Osteocyte (in vitro differentiated cells): ENCODE measurements around the gene CDR2L. TPM values are rescaled to one million over a fixed set of nuclear protein-coding genes. Genes with fewer than 3 reads are reported as not detected.

Experiments
- DNase-seq: peaks from one replicate; pipeline ENCODE4 v3.0.0; 2021; ENCODE audit warnings: mixed read lengths; ENCODE audit not compliant: unreplicated experiment; ENCODE audit errors: extremely low spot score
- H3K27ac Mint-ChIP-seq: one replicate; pipeline ENCODE4 v1.8.0; 2021; ENCODE audit warnings: mild to moderate bottlenecking, mixed read lengths; ENCODE audit not compliant: unreplicated experiment
- H3K27me3 Mint-ChIP-seq: one replicate; pipeline ENCODE4 v1.8.0; 2021; ENCODE audit warnings: mixed read lengths; ENCODE audit not compliant: unreplicated experiment
- H3K36me3 Mint-ChIP-seq: one replicate; pipeline ENCODE4 v1.8.0; 2021; ENCODE audit warnings: mixed read lengths; ENCODE audit not compliant: unreplicated experiment
- H3K4me1 Mint-ChIP-seq: one replicate; pipeline ENCODE4 v1.8.0; 2021; ENCODE audit warnings: mixed read lengths; ENCODE audit not compliant: unreplicated experiment
- H3K4me3 Mint-ChIP-seq: one replicate; pipeline ENCODE4 v1.8.0; 2021; ENCODE audit warnings: mild to moderate bottlenecking, moderate library complexity, mixed read lengths; ENCODE audit not compliant: unreplicated experiment
- H3K9me3 Mint-ChIP-seq: one replicate; pipeline ENCODE4 v1.8.0; 2021; ENCODE audit warnings: mixed read lengths; ENCODE audit not compliant: unreplicated experiment
- long read RNA-seq: library from polyadenylated mRNA; unstranded; transcript quantifications from one replicate; pipeline ENCODE4 v2.0.0, GENCODE V29; 2021
- total RNA-seq: library from RNA; stranded (reverse); gene quantifications from 2 replicates; pipeline ENCODE4 v1.2.1, GENCODE V29; 2021
- TF ChIP-seq, protein P1 (sequence below): fragments of 200-600 bp; sonication (generic); IDR thresholded peaks from 2 replicates; pipeline ENCODE4 v1.5.0; 2021; ENCODE audit warnings: antibody characterized with exemption, mild to moderate bottlenecking, moderate library complexity

The CDR2L gene
- 21.4 and 22.8 TPM in 2 replicates for total RNA-seq
- long read RNA-seq: 0 reads

DNA sequence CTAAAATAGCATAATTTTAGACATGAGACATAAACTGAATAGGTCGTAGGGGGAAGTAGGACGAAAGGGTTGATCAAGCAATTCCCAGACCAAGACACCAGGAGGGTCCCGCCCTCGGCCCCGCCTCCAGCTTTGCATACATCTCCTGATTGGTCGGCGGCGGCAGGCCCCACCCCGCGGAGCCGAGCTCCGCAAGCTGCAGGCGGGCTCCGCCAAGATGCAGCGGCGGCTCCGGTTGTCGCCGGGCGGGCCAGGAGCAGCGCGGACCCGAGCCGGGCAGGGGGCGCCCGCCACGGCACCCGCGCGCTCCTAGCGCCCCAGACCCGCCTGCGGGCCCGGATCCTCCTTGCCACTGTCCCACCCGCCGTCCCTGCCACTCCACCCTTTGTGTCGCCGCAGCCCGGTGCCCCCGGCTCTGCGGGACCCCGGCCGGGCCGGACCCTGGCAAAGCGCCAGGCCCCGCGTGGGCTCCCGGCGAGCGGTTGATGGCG lies at the start of gene CDR2L:
Gene CDR2L (plus strand): TSS at position 215 of the 491 bp plus-strand sequence. CDS start 412 bp downstream, outside the sequence.
- Mint-ChIP-seq H3K9me3 (no peaks in the 10 kb centered on the region), H3K36me3 (no peaks in the 10 kb centered on the region), H3K27me3 (no peaks in the 10 kb centered on the region), H3K4me3 (peak within 1 kb of the TSS; percentile 84), H3K4me1 (peaks cover 22% of the 10 kb centered on the region), H3K27ac (peak within 1 kb of the TSS; percentile 97)
- TF ChIP-seq, protein P1, sequence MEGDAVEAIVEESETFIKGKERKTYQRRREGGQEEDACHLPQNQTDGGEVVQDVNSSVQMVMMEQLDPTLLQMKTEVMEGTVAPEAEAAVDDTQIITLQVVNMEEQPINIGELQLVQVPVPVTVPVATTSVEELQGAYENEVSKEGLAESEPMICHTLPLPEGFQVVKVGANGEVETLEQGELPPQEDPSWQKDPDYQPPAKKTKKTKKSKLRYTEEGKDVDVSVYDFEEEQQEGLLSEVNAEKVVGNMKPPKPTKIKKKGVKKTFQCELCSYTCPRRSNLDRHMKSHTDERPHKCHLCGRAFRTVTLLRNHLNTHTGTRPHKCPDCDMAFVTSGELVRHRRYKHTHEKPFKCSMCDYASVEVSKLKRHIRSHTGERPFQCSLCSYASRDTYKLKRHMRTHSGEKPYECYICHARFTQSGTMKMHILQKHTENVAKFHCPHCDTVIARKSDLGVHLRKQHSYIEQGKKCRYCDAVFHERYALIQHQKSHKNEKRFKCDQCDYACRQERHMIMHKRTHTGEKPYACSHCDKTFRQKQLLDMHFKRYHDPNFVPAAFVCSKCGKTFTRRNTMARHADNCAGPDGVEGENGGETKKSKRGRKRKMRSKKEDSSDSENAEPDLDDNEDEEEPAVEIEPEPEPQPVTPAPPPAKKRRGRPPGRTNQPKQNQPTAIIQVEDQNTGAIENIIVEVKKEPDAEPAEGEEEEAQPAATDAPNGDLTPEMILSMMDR: no peak
- DNase-seq: peak; percentile 98

DNA sequence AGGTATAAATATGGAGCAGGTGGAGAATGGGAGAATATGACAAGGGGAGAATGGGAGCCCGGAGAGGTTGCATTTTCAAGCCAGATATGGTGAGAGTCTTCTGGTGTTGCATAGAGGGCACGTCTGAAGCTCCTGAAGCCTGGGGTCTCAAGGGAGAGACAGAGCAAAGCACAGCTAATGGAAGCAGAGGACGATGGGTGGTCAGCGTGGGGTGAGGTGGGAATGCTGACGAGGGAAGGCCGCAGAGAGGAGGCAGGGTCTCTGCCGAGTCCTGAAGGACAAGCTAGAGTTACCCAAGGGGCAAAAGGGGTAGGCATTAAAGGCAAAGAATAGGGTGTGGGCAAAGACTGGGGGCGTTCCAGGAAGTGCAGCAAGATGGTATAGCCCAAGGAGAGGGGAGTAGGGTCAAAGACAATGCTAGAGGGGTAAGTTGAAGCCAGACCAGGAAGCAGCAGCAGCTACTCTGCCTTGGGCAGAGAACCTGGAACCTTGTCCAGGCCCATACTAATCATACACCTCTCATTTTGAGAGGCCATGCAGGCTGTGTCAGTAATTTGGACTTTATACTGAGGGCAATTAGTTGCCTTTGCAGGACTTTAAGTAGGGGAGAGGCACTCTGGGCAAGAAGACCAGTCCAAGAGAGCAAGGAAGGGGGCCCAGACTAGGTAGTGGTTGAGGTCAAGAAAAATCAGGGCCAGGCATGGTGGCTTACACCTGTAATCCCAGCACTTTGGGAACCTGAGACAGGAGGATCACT lies 49.1 kb upstream of the CDR2L start:
- Mint-ChIP-seq H3K4me3 (no peak overlapping the region), H3K4me1 (no peaks in the 10 kb centered on the region), H3K27me3 (peaks cover 59% of the 10 kb centered on the region), H3K9me3 (no peaks in the 10 kb centered on the region), H3K36me3 (peaks cover 1% of the 10 kb centered on the region), H3K27ac (no peak overlapping the region)
- TF ChIP-seq, protein P1: no peak
- DNase-seq: no peak

DNA sequence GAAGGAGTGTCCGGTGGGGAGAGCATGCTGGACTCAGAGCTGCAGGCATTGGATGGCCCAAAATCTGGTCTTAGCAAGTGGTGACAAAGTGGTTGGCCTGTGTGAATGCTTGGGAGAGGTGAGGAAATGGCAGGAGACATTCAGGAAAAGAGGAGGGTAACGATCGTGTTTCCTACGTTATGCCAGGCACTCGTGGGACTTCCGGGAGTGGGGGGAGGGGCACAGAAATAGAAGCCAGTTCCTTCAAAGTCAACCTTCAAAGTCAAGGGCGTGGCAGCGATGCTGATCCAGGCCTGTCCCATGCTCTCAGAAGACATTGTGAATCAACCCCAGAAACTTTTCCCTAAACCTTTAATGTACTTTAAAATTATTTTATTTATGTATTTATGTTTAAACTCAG lies 47.9 kb upstream of the CDR2L start:
- Mint-ChIP-seq H3K4me3 (no peak overlapping the region), H3K36me3 (peaks cover 1% of the 10 kb centered on the region), H3K9me3 (no peaks in the 10 kb centered on the region), H3K27ac (no peak overlapping the region), H3K27me3 (peaks cover 55% of the 10 kb centered on the region), H3K4me1 (no peaks in the 10 kb centered on the region)
- TF ChIP-seq, protein P1: no peak
- DNase-seq: no peak

DNA sequence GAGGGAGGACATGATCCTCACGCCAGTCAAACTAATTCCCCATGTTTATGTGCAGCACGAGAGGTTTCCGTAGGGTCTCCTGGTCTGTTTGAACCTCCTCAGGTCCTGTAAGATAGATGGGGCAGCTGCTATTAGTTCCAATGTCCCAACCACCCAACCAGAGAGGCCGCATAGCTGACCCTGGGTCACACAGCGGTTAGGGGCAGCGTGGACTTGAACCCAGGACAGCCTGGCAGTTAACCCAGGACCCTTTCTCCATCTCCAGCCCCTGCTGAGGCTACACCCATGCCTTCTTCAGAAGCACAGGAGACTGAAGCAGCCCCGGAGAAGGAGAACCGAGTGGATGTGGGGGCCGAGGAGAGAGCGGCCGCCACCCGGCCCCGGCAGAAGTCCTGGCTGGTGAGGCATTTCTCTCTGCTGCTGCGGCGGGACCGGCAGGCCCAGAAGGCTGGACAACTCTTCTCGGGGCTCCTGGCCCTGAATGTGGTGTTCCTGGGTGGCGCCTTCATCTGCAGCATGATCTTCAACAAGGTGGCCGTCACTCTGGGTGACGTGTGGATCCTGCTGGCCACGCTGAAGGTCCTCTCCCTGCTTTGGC lies 46.2 kb upstream of the CDR2L start:
- no peak for DNase-seq
- Mint-ChIP-seq H3K4me3 (no peak overlapping the region), H3K27ac (no peak overlapping the region), H3K27me3 (peaks cover 57% of the 10 kb centered on the region), H3K36me3 (peaks cover 1% of the 10 kb centered on the region), H3K4me1 (no peaks in the 10 kb centered on the region), H3K9me3 (no peaks in the 10 kb centered on the region)
- TF ChIP-seq, protein P1: no peak
